BJ (cell line): ENCODE measurements around the gene LCN9. TPM values are rescaled to one million over a fixed set of nuclear protein-coding genes. Genes with fewer than 3 reads are reported as not detected.

Experiments used
- CTCF ChIA-PET: fragments of 350-600 bp; formaldehyde crosslinking; extraction: SDS; loops from one replicate; lab custom pipeline; 2021; ENCODE audit warnings: antibody characterized with exemption, inconsistent platforms; lab: Yijun Ruan, JAX
- POLR2A ChIA-PET: fragments of 300-600 bp; sonication (Branson Sonifier 250); formaldehyde crosslinking; extraction: SDS; loops from one replicate; lab custom pipeline; 2021; ENCODE audit warnings: antibody characterized with exemption; lab: Charles Lee
- DNase-seq: peaks from one replicate; pipeline ENCODE4 v3.0.0-alpha.2; 2011; ENCODE audit warnings: low read depth
- H3K27me3 ChIP-seq: 2 replicates; pipeline ENCODE4 v1.6.0; 2011; ENCODE audit warnings: low read length; ENCODE audit not compliant: control insufficient read depth, insufficient read depth
- H3K36me3 ChIP-seq: 2 replicates; pipeline ENCODE4 v1.5.1; 2011; ENCODE audit warnings: low read length; ENCODE audit not compliant: control insufficient read depth, insufficient read depth
- H3K4me3 ChIP-seq: 2 replicates; pipeline ENCODE4 v1.5.1; 2011; ENCODE audit warnings: low read depth, mild to moderate bottlenecking, control low read depth, low read length
- CTCF ChIP-seq: IDR thresholded peaks from 2 replicates; pipeline ENCODE4 v1.5.1; 2011; ENCODE audit warnings: low read depth, mild to moderate bottlenecking, control low read depth, inconsistent platforms, low read length, moderate library complexity; ENCODE audit not compliant: insufficient read depth
- polyA plus RNA-seq: library from polyadenylated mRNA; depleted of rRNA; stranded (reverse); fragments of >200 nt; gene quantifications from 2 replicates; pipeline ENCODE4 v1.2.3, GENCODE V29; 2011

LCN9 gene
- polyA plus RNA-seq, 1 experiment, result not detected

GRCh38 chr9:135680056-135680455 is 16.9 kb downstream of the LCN9 start:
- Histone ChIP-seq H3K36me3 (no peaks in the 10 kb centered on the region), H3K27me3 (no peaks in the 10 kb centered on the region), H3K4me3 (no peak overlapping the region)
- TF ChIP-seq CTCF, result no peak
- CTCF ChIA-PET, result no interaction called here
- no peak for DNase-seq
- POLR2A ChIA-PET, result no interaction called here

GRCh38 chr9:135681161-135681560 is 18.1 kb downstream of the LCN9 start:
- Histone ChIP-seq H3K4me3 (no peak overlapping the region), H3K27me3 (no peaks in the 10 kb centered on the region), H3K36me3 (no peaks in the 10 kb centered on the region)
- TF ChIP-seq CTCF, result no peak
- ChIA-PET CTCF (no interaction called here), POLR2A (no interaction called here)
- DNase-seq, result no peak

- no peak for DNase-seq
- ChIA-PET CTCF (no interaction called here), POLR2A (no interaction called here)
- TF ChIP-seq CTCF, result no peak
- no peak overlapping the region for H3K4me3 ChIP-seq
- H3K27me3 ChIP-seq, result no peaks in the 10 kb centered on the region
- no peaks in the 10 kb centered on the region for H3K36me3 ChIP-seq
Measured at GRCh38 chr9:135683401-135684034, 20.4 kb downstream of the LCN9 start.

GRCh38 chr9:135684691-135685090 is 21.6 kb downstream of the LCN9 start:
- H3K4me3 ChIP-seq, result no peak overlapping the region
- H3K27me3 ChIP-seq, result no peaks in the 10 kb centered on the region
- CTCF ChIA-PET, result no interaction called here
- POLR2A ChIA-PET, result no interaction called here
- no peak for DNase-seq
- no peak for TF ChIP-seq CTCF
- H3K36me3 ChIP-seq, result no peaks in the 10 kb centered on the region

GRCh38 chr9:135687216-135687615 is 24.1 kb downstream of the LCN9 start:
- CTCF ChIA-PET, result no interaction called here
- POLR2A ChIA-PET, result no interaction called here
- DNase-seq, result no peak
- H3K36me3 ChIP-seq, result no peaks in the 10 kb centered on the region
- no peaks in the 10 kb centered on the region for H3K27me3 ChIP-seq
- no peak overlapping the region for H3K4me3 ChIP-seq
- no peak for TF ChIP-seq CTCF
